Tibial nerve (tissue), 4 donors: ENCODE data around the gene RAB40B. TPM values are rescaled to one million over a fixed set of nuclear protein-coding genes. Genes with fewer than 3 reads are reported as not detected.

Source experiments
- DNase-seq, 2 donors: peaks; one replicate each; pipeline ENCODE4 v3.0.0-alpha.2; 2019; ENCODE audit warnings: low spot score in 2 of 2
- H3K27ac ChIP-seq, 4 donors: fragments of 200-600 bp; sonication (generic) in 3 of 4; one replicate each; pipeline ENCODE4 v1.5.1; 2017 to 2019; ENCODE audit warnings: mild to moderate bottlenecking in 1 of 4
- H3K27me3 ChIP-seq, 2 donors: fragments of 200-600 bp; sonication (generic) in 1 of 2; one replicate each; pipeline versions ENCODE4 v1.5.1 to v1.6.0; 2017 to 2019
- H3K36me3 ChIP-seq, 3 donors: fragments of 200-600 bp; sonication (generic); one replicate each; pipeline ENCODE4 v1.5.1; 2018 to 2019
- H3K4me1 ChIP-seq, 4 donors: fragments of 200-600 bp; sonication (generic) in 3 of 4; one replicate each; pipeline ENCODE4 v1.5.1; 2017 to 2019
- H3K4me3 ChIP-seq, 4 donors: fragments of 200-600 bp; sonication (generic) in 3 of 4; one replicate each; pipeline ENCODE4 v1.5.1; 2017 to 2019; ENCODE audit warnings: mild to moderate bottlenecking in 1 of 4, moderate library complexity in 1 of 4
- H3K9me3 ChIP-seq, 4 donors: fragments of 200-600 bp; sonication (generic) in 3 of 4; one replicate each; pipeline ENCODE4 v1.5.1; 2017 to 2019
- EP300 ChIP-seq, 2 donors: sonication (generic); formaldehyde crosslinking; IDR thresholded peaks; one replicate each; pipeline ENCODE4 v1.6.1; 2017; ENCODE audit warnings: antibody characterized with exemption in 2 of 2, mild to moderate bottlenecking in 1 of 2
- POLR2A ChIP-seq, 2 donors: fragments of 450-650 bp; IDR thresholded peaks; one replicate each; pipeline ENCODE4 v1.6.1; 2017; ENCODE audit warnings: antibody characterized with exemption in 2 of 2, mild to moderate bottlenecking in 2 of 2, moderate library complexity in 2 of 2
- WGBS, 2 donors: methylation state at CpG; one replicate each; pipeline ENCODE4 v1.1.5; 2018; 5-methylcytosine and 5-hydroxymethylcytosine counted together
- total RNA-seq, 4 donors: library from RNA; depleted of rRNA; stranded (reverse); fragments of >200 nt; gene quantifications; one replicate each; pipeline ENCODE4 v1.1.0, GENCODE V29; 2016
- TF ChIP-seq, protein P1 (sequence below), 5 experiments: fragments of 200-600 bp in 3 of 5; fragments of 450-650 bp in 2 of 5; sonication (generic) in 3 of 5; IDR thresholded peaks; one replicate each; pipeline ENCODE4 v1.5.1; 2016 to 2019; ENCODE audit warnings: antibody characterized with exemption in 5 of 5, mild to moderate bottlenecking in 3 of 5, moderate library complexity in 2 of 5

Gene RAB40B
- total RNA-seq, 4 donors from 2014 or later = 27.3 to 39.0 (median 36.7) TPM

DNA sequence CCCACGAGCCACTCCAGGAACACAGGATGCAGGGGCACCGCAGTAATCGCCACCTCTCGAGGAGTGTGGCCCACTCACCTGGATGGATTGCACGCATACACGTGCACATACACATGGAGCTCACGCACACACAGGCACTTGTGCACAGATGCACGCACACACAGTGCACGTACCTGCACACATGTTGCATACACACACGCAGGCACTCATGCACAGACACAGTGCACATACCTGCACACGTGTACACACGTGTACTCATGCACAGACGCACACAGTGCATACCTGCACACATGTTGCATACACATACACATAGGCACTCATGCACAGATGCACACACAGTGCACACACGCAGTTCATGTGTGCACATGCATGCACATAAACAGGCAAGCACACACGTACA, 38.6 kb downstream of the RAB40B start:
- Histone ChIP-seq H3K4me1 (peaks cover 0 to 2% (median 0%) of the 10 kb centered on the region in 4 donors), H3K9me3 (no peaks in the 10 kb centered on the region), H3K36me3 (peaks cover 0 to 93% (median 0%) of the 10 kb centered on the region in 3 donors), H3K27me3 (no peaks in the 10 kb centered on the region), H3K27ac (no peak overlapping the region), H3K4me3 (no peak overlapping the region)
- TF ChIP-seq EP300 (IDR thresholded peaks at IDR 0.05) (no peak), POLR2A (IDR thresholded peaks at IDR 0.05) (no peak)
- TF ChIP-seq, protein P1, sequence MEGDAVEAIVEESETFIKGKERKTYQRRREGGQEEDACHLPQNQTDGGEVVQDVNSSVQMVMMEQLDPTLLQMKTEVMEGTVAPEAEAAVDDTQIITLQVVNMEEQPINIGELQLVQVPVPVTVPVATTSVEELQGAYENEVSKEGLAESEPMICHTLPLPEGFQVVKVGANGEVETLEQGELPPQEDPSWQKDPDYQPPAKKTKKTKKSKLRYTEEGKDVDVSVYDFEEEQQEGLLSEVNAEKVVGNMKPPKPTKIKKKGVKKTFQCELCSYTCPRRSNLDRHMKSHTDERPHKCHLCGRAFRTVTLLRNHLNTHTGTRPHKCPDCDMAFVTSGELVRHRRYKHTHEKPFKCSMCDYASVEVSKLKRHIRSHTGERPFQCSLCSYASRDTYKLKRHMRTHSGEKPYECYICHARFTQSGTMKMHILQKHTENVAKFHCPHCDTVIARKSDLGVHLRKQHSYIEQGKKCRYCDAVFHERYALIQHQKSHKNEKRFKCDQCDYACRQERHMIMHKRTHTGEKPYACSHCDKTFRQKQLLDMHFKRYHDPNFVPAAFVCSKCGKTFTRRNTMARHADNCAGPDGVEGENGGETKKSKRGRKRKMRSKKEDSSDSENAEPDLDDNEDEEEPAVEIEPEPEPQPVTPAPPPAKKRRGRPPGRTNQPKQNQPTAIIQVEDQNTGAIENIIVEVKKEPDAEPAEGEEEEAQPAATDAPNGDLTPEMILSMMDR (IDR thresholded peaks at IDR 0.05) = no peak
- 90 to 91% methylated on average over 15 of the region's 15 CpGs for WGBS, 2 donors
- no peak for DNase-seq

DNA sequence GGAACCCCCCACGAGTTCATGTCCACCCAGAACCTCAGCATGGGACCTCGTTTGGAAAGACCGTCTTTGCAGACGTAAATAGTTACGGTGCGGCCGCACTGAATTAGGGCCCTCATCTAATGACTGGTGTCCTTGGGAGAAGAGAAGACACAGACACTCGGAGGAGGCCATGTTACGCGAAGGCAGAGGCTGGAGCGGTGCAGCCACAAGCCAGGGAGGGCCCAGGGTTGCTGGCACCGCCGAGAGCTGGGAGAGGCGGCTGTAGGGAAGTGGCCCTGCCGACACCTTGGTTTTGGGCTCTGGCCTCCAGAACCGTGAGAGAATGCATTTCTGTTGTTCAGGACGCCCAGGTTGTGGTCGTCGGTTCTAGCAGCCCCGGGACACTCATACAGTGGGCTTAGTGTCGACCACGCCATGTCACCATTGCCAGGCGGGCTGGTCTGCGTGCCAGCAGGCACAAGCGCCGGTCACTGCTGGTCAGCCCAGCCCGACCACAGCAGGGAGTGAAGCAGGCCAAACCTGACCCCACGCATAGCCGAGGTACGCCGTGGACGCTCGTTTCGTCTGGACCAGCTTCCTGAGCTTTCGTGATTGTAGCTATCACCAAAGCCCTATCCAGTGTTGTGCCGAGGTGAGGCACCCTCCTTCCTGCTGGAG, 39.6 kb downstream of the RAB40B start:
- Histone ChIP-seq H3K4me1 (no peaks in the 10 kb centered on the region), H3K4me3 (no peak overlapping the region), H3K9me3 (no peaks in the 10 kb centered on the region), H3K27me3 (no peaks in the 10 kb centered on the region), H3K36me3 (peaks cover 0 to 97% (median 0%) of the 10 kb centered on the region in 3 donors), H3K27ac (no peak overlapping the region)
- TF ChIP-seq, protein P1 (IDR thresholded peaks at IDR 0.05) = no peak
- TF ChIP-seq POLR2A (IDR thresholded peaks at IDR 0.05) (no peak), EP300 (IDR thresholded peaks at IDR 0.05) (no peak)
- 92% methylated on average over 30 to 36 of the region's 36 CpGs for WGBS, 2 donors
- DNase-seq = no peak

DNA sequence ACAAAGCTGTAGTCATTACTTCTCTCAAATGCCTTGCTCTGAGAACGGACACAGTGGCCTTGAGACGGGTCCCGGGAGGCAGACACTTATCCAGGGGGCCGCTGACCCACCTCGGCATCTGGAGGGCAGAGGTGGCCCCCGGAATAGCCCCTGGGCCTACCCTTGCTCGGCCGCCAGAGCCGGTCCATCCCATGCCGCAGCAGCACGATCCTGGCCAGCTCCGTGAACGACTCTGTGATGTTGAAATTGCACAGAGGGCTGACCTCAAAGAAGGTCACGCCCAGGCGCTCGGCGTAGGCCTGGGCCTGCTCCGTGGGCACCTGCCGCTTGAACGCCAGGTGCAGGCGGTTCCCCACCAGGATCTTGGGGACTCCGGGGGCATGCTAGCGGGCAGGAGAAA, 40.2 kb downstream of the RAB40B start:
- no peak overlapping the region for H3K27ac ChIP-seq
- H3K4me3 ChIP-seq = no peak overlapping the region
- TF ChIP-seq, protein P1 (IDR thresholded peaks at IDR 0.05) = no peak
- TF ChIP-seq EP300 (IDR thresholded peaks at IDR 0.05) (no peak), POLR2A (IDR thresholded peaks at IDR 0.05) (no peak)
- H3K9me3 ChIP-seq = no peaks in the 10 kb centered on the region
- H3K27me3 ChIP-seq = no peaks in the 10 kb centered on the region
- DNase-seq = no peak
- WGBS, 2 donors = 92 to 96% methylated on average over 14 to 20 of the region's 23 CpGs
- no peaks in the 10 kb centered on the region for H3K4me1 ChIP-seq
- H3K36me3 ChIP-seq = peaks cover 0 to 97% (median 0%) of the 10 kb centered on the region in 3 donors

DNA sequence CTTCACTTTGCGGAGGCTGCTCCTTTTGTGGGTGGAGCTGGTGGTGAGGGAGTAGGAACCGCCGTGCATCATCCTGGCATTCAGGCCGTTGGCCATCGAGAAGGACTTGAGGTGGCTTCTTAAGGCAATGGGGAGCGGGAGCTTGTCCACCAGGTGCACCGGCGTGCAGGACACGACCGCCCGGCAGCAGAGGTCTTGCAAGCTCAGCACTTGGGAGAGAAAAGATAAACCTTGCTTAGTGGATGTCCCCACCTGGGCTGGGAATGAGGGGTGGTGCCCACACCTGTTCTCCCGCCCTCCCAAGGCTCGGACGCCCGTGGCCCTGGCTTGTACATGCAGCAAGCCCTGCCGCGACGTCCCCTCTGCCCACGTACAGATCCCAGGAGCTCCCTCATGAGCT, 40.6 kb downstream of the RAB40B start:
- H3K27me3 ChIP-seq = no peaks in the 10 kb centered on the region
- DNase-seq = no peak
- WGBS, 2 donors = 91 to 96% methylated on average over 19 of the region's 19 CpGs
- TF ChIP-seq EP300 (IDR thresholded peaks at IDR 0.05) (no peak), POLR2A (IDR thresholded peaks at IDR 0.05) (no peak)
- TF ChIP-seq, protein P1 (IDR thresholded peaks at IDR 0.05) = no peak
- H3K27ac ChIP-seq = no peak overlapping the region
- no peaks in the 10 kb centered on the region for H3K4me1 ChIP-seq
- H3K9me3 ChIP-seq = no peaks in the 10 kb centered on the region
- H3K36me3 ChIP-seq = peaks cover 0 to 93% (median 0%) of the 10 kb centered on the region in 3 donors
- H3K4me3 ChIP-seq = no peak overlapping the region

DNA sequence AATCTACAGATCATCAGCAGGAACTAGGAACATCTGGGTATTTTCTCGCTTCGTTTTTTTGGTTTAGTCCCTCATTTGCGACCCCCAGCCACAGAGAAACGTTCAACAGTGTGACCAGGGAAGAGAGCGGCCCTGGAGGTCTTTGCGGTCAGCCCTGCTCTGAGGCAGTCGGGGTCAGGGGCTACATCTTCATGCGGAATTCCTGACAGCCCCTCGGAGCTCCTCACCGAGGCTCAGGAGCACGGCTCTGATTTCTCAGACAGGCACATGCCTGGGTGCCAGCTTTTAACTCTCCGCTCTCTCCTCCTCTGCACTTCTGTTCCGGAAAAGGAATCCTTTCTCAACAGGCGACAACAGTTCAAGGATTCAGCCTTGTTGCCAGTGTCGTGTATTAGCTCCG, 42.2 kb downstream of the RAB40B start:
- no peak for DNase-seq

More for the DNA sequence above, 42.2 kb downstream of the RAB40B start:
- no peak overlapping the region for H3K27ac ChIP-seq
- no peak overlapping the region for H3K4me3 ChIP-seq
- no peaks in the 10 kb centered on the region for H3K9me3 ChIP-seq
- TF ChIP-seq EP300 (IDR thresholded peaks at IDR 0.05) = no peak
- no peak for TF ChIP-seq POLR2A (IDR thresholded peaks at IDR 0.05)
- WGBS, 2 donors = 84 to 87% methylated on average over 16 of the region's 16 CpGs
- H3K4me1 ChIP-seq = no peaks in the 10 kb centered on the region
- no peaks in the 10 kb centered on the region for H3K27me3 ChIP-seq
- peaks cover 0 to 78% (median 0%) of the 10 kb centered on the region in 3 donors for H3K36me3 ChIP-seq
